HG03139 (cell line): ENCODE measurements around the gene ZNF648.
"Not testable (repeated sequence)": the region's sequence is repeated elsewhere in the genome, so short reads cannot be mapped to it uniquely, and the experiment has no call there.

Experiments
- ATAC-seq: cut with Tn5 transposase; IDR thresholded peaks from one replicate; pipeline ENCODE4 v1.9.1; 2021; ENCODE audit not compliant: unreplicated experiment

ZNF648 gene

DNA sequence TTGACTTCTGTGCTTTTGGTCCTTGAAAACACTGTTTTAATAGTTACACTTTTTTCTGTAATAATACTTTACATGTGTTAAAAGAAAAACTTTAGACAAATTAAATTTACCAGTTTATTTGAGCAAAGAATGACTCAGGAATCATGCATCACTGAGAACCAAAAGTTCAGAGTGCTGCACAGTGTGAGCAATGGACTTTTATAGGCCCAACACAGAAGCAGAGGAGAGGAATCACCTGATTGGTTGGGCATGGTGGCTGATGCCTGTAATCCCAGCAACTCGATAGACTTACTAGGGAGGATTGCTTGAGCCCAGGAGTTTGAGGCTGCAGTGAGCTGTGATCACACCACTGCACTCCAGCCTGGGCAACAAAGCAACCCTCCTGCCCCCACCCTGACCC, 29.3 kb downstream of the ZNF648 start:
- ATAC-seq, result no peak

DNA sequence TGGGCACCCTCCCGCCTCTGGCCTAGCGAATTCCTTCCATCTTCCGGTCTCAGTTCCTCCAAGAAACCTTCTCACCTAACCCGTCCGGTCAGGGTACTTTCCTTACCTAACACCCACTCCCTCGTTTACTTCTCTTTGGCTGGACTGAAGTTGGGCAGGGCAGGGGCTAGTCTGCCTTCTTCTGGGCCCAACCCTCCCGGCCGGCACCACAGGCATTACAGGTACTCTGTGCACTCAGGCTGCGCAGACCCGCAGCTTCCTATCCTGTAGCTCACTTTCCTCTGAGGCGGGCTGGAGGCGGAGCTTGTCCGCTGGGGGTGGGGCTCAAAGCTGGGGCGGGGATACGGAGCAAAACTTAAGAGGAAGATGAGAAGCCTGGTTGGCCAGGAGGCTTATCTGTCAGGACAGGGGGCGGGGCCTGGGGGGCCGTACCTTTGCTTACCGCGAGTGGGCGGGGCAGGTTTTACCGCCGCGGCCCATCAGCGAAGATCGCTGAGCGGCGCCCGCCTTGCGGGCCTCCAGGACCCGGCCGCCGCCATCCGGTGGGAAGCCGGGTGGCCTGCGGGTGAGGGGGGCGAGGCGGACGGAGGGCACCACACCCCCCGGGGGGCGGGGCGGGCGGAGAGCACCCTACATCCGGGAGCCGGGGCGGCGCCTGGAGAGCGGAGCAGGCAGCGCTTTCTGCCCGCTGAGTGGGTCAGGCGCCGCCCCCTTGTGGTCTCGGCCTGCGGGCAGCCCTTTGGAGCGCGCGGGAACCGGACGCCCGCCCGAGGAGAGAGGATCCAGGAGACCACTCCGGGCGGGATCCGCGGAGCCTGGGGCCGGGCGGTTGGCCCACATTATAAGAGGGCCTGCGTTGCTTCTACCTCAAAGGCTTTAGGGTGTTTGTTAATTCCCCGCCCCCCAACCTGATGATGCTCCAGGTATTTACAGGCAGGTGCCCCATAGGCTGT, 31.9 kb downstream of the ZNF648 start:
- peak; percentile 93 for ATAC-seq

DNA sequence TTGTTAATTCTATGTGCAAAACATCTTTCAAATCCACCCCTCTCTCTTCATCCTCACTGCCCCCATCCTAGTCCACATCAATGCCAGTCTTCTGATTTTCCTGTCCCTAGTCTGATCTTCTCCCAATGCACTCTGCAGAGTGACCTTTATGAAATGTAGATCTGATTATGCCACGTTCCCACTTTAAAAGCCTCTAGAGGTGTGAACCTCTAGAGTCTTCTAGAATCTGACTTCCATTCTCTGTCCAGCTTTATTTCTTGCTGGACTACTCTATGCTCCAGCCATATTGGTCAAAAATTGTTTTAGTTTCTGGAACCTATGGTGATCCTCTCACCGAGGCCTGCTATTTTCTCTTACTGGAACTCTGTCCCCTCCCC, 32.5 kb downstream of the ZNF648 start:
- no peak for ATAC-seq

DNA sequence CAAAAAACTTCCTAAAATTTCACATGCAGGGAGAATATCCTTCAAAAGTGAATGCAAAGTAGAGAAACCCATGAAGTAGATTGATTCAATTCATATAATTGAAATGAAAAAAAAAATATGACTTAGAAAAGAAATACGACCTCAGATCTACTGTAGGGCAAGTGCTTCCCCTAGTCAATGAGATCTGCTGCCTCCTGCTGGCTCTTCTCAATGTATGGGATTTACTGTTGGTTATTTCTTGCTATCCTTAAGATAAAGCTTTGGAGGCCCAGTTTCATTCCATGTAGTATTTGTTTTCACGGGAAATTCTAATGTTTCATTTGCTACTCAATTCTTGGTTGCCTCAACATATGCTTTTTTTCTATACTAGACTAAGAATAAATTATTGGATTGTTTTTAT, 46.2 kb downstream of the ZNF648 start:
- ATAC-seq, result no peak

DNA sequence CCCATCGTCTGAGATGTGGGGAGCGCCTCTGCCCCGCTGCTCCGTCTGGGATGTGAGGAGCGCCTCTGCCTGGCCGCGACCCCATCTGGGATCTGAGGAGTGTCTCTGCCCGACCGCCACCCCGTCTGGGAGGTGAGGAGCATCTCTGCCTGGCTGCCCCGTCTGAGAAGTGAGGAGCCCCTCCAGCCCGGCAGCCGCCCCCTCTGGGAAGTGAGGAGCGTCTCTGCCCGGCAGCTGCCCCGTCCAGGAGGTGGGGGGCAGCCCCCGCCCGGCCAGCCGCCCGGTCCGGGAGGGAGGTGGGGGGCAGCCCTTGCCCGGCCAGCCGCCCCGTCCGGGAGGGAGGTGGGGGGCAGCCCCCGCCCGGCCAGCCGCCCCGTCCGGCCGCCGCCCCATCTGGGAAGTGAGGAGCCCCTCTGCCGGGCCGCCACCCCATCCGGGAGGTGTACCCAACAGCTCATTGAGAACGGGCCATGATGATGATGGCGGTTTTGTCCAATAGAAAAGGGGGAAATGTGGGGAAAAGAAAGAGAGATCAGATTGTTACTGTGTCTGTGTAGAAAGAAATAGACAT, 50.6 kb downstream of the ZNF648 start:
- ATAC-seq, result not testable (repeated sequence)

DNA sequence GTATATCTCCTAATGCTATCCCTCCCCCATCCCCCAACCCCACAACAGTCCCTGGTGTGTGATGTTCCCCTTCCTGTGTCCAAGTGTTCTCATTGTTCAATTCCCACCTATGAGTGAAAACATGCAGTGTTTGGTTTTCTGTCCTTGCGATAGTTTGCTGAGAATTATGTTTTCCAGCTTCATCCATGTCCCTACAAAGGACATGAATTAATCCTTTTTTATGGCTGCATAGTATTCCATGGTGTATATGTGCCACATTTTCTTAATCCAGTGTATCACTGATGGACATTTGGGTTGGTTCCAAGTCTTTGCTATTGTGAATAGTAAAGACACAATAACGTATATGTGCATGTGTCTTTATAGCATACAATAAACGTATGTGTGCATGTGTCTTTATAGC, 56.1 kb downstream of the ZNF648 start:
- ATAC-seq, result not testable (repeated sequence)

DNA sequence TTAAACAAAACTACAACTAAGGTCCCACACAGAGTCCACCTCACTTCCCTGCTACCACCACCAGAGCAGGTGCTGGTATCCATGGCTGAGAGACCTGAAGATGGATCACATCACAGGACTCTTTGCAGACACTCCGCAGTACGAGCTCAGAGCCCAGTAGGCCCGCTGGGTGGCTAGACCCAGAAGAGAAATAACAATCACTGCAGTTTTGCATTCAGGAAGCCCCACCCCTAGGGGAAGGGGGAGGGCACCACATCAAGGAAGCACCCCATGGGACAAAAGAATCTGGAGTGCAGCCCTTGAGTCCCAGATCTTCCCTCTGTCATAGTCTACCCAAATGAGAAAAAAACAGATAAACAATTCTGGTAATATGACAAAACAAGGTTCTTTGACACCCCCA, 56.9 kb downstream of the ZNF648 start:
- ATAC-seq, result no peak
